HEK293T (cell line): ENCODE data around the gene CELF4.
"Not testable (repeated sequence)": the region's sequence is repeated elsewhere in the genome, so short reads cannot be mapped to it uniquely, and the experiment has no call there.

ENCODE experiments used
- CTCF ChIA-PET: fragments of 350-600 bp; formaldehyde crosslinking; extraction: SDS; loops from one replicate; lab custom pipeline; 2021; ENCODE audit warnings: antibody characterized with exemption, inconsistent platforms; lab: Yijun Ruan, JAX
- POLR2A ChIA-PET: fragments of 350-600 bp; formaldehyde crosslinking; extraction: SDS; loops from one replicate; lab custom pipeline; 2020; ENCODE audit warnings: antibody characterized with exemption, inconsistent platforms; lab: Yijun Ruan, JAX
- DNase-seq: peaks from one replicate; pipeline ENCODE4 v3.0.0; 2012; ENCODE audit warnings: mixed read lengths; ENCODE audit errors: extremely low spot score
- ARNT ChIP-seq: fragments of 450-650 bp; IDR thresholded peaks from 2 replicates; pipeline ENCODE4 v1.6.1; 2017; ENCODE audit warnings: mild to moderate bottlenecking
- BHLHE40 ChIP-seq: fragments of 450-650 bp; IDR thresholded peaks from 2 replicates; pipeline ENCODE4 v1.6.1; 2016; ENCODE audit warnings: mild to moderate bottlenecking, moderate library complexity, borderline replicate concordance
- CTBP1 ChIP-seq: fragments of 450-650 bp; IDR thresholded peaks from 2 replicates; pipeline ENCODE4 v1.6.1; 2016; ENCODE audit warnings: borderline replicate concordance
- ELF4 ChIP-seq: fragments of 450-650 bp; IDR thresholded peaks from 2 replicates; pipeline ENCODE4 v1.6.1; 2017; ENCODE audit warnings: antibody characterized with exemption
- FOXA1 ChIP-seq: fragments of 450-650 bp; IDR thresholded peaks from 2 replicates; pipeline ENCODE4 v1.6.1; 2016; ENCODE audit warnings: mild to moderate bottlenecking
- FOXK2 ChIP-seq: fragments of 450-650 bp; IDR thresholded peaks from 2 replicates; pipeline ENCODE4 v1.6.1; 2016; ENCODE audit warnings: mild to moderate bottlenecking
- FOXM1 ChIP-seq: fragments of 450-650 bp; IDR thresholded peaks from 2 replicates; pipeline ENCODE4 v1.6.1; 2017; ENCODE audit warnings: mild to moderate bottlenecking, borderline replicate concordance
- HDGF ChIP-seq: fragments of 450-650 bp; IDR thresholded peaks from 2 replicates; pipeline ENCODE4 v1.6.1; 2017; ENCODE audit warnings: antibody characterized with exemption, borderline replicate concordance
- L3MBTL2 ChIP-seq: fragments of 450-650 bp; conservative IDR thresholded peaks from 2 replicates; pipeline ENCODE4 v1.6.1; 2016; ENCODE audit warnings: mild to moderate bottlenecking
- LEF1 ChIP-seq: fragments of 450-650 bp; IDR thresholded peaks from 2 replicates; pipeline ENCODE4 v1.6.1; 2017; ENCODE audit warnings: mild to moderate bottlenecking, borderline replicate concordance
- NFRKB ChIP-seq: fragments of 450-650 bp; IDR thresholded peaks from 2 replicates; pipeline ENCODE4 v1.6.1; 2016; ENCODE audit warnings: mild to moderate bottlenecking, moderate library complexity
- SP1 ChIP-seq: fragments of 450-650 bp; IDR thresholded peaks from 2 replicates; pipeline ENCODE4 v1.6.1; 2017
- SUZ12 ChIP-seq: fragments of 450-650 bp; IDR thresholded peaks from 2 replicates; pipeline ENCODE4 v1.6.1; 2016; ENCODE audit warnings: mild to moderate bottlenecking
- TARDBP ChIP-seq: fragments of 450-650 bp; IDR thresholded peaks from 2 replicates; pipeline ENCODE4 v1.6.1; 2016
- ZNF384 ChIP-seq: fragments of 450-650 bp; IDR thresholded peaks from 2 replicates; pipeline ENCODE4 v1.6.1; 2016
- TF ChIP-seq, protein P1 (sequence below): fragments of 450-650 bp; IDR thresholded peaks from 2 replicates; pipeline ENCODE4 v1.6.1; 2016

CELF4 gene

GRCh38 chr18:37368110-37368954, 197.3 kb downstream of the CELF4 start:
- ChIA-PET POLR2A (no interaction called here), CTCF (no interaction called here)
- no peak for DNase-seq
- TF ChIP-seq FOXK2 = no peak
- TF ChIP-seq HDGF = no peak
- TF ChIP-seq, protein P1, sequence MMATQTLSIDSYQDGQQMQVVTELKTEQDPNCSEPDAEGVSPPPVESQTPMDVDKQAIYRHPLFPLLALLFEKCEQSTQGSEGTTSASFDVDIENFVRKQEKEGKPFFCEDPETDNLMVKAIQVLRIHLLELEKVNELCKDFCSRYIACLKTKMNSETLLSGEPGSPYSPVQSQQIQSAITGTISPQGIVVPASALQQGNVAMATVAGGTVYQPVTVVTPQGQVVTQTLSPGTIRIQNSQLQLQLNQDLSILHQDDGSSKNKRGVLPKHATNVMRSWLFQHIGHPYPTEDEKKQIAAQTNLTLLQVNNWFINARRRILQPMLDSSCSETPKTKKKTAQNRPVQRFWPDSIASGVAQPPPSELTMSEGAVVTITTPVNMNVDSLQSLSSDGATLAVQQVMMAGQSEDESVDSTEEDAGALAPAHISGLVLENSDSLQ = no peak
- no peak for TF ChIP-seq ELF4

- TF ChIP-seq SP1 = no peak
- no peak for TF ChIP-seq TARDBP
- TF ChIP-seq, protein P1 = no peak
- TF ChIP-seq FOXK2 = no peak
- TF ChIP-seq L3MBTL2 = no peak
- no peak for TF ChIP-seq LEF1
- TF ChIP-seq FOXA1 = no peak
- TF ChIP-seq ZNF384 = no peak
- ChIA-PET POLR2A (no interaction called here), CTCF (no interaction called here)
- no peak for DNase-seq
Observed at GRCh38 chr18:37364237-37364636, 201.4 kb downstream of the CELF4 start.

DNA sequence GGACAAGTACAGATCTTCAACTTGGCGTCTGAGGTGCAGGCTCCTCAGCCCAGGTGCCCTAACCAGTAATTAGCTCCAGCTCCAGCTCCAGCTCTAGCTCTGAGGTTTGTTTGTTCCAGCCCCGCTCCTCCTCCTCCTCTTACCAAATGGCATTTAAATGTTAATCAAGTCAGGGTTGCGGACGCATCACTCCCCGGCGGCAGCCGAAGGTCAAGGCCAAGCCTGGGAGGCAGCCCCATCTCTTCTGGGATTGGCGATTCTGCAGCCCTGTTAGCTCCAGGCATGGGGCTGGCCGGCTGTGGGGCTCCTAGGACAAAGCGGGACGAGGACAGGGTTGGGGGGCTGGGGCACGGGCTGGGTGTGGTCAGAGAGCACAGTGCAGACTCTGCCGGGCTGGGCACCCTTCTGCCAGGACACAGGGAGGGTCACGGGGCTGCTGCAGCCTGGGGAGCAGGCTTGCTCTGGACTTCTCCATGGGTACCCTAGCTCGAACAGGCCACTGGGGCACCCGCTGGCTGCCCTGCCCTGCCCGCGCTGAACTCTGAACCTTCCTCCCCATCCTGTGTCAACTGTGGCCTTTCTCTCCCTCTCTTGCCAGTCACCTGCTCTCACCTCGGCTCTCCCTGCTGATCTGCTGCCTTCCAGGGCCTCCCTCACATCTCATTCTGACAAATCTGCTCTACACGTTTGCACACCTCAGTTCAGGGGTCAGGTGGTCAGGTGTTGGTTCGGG, 203.3 kb downstream of the CELF4 start:
- TF ChIP-seq FOXK2 (no peak), TARDBP (no peak), BHLHE40 (no peak), FOXA1 (no peak), ARNT (no peak), HDGF (no peak), LEF1 (no peak), CTBP1 (no peak), NFRKB (no peak), SP1 (no peak), ZNF384 (no peak), L3MBTL2 (no peak), ELF4 (no peak), FOXM1 (no peak), SUZ12 (no peak)
- TF ChIP-seq, protein P1 = no peak
- POLR2A ChIA-PET = no interaction called here
- DNase-seq = no peak
- CTCF ChIA-PET = interaction anchor here (0.6 kb wide), 2 partner anchors 32 to 86 kb away, joined by 3 to 5 read pairs; no protein-coding TSS in a partner anchor

DNA sequence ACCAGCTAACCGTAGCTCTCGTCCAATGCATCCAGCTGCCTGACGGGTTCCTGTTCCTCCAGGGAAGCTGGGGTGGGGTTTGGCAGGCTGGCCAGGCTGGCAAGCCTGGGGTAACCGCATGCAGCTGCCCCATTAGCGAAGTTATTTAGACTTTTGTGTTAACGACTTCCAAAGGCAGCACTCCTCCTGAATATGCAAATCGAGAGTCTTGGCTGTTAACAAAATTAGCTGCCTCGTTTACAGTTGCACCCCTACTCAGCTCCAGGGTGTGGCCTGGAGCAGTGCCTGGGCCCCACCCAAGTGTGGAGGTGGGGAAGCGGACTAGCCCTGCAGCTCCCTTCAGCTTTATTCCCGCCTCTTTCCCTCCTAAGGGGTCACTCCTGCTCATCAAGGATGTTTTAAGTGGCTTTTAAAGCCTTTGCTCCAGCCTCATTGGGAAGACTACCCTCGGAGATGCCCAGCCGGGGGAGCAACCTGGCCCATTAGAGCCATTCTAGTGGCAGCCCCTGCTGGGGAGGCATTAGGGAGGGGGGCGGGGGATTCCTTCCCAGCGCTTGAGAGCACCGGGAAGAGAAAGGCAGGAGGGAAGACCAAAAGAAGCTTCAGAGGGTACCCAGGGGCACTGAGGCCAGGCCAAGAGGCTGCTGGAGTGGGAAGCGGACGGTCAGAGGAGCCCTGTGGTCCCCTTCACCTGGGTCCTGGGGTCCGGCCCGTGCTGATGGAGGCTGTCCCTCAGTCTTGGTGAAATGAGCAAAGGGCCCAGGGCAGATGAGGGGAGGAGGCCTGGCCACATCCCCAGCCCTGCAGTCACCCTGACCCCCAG, 204.1 kb downstream of the CELF4 start:
- POLR2A ChIA-PET = interaction anchor here (0.5 kb wide), 1 partner anchor 16 kb away, joined by 4 read pairs; no protein-coding TSS in a partner anchor
- TF ChIP-seq ARNT = no peak
- no peak for TF ChIP-seq LEF1
- TF ChIP-seq CTBP1 = no peak
- TF ChIP-seq HDGF = no peak
- no peak for TF ChIP-seq SUZ12
- no peak for TF ChIP-seq FOXM1
- TF ChIP-seq ELF4 = no peak
- no peak for TF ChIP-seq SP1
- no peak for TF ChIP-seq FOXK2
- TF ChIP-seq NFRKB = no peak
- no peak for TF ChIP-seq L3MBTL2
- DNase-seq = no peak
- CTCF ChIA-PET = interaction anchor here (0.6 kb wide), 2 partner anchors 33 to 85 kb away, joined by 3 to 5 read pairs; no protein-coding TSS in a partner anchor

GRCh38 chr18:37358061-37358460, 207.5 kb downstream of the CELF4 start:
- POLR2A ChIA-PET, CTCF ChIA-PET, DNase-seq: not testable (repeated sequence)

DNA sequence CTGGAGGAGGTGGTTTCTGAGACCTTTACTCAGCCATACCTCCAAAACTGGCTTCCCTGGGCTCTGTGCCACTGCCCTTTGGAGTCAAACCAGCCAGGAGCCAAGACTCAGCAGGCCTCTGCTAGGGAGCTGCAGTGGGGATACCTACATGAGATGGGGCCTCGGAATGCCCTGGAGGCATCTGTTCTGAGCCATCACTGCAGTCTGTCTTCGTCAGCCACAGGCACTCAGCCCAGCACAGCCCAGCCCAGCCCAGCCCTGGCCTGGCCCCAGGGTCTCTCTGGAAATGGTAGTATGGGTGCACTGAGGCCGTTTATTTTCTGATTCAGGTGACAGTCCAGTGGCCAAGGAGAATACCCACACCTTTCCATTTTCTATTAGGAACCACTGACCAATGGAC, 209.8 kb downstream of the CELF4 start:
- DNase-seq = no peak
- TF ChIP-seq LEF1 (no peak), L3MBTL2 (no peak), ARNT (no peak), SP1 (no peak), BHLHE40 (no peak)
- POLR2A ChIA-PET = no interaction called here
- CTCF ChIA-PET = no interaction called here
